SK-N-MC (cell line): ENCODE results near the gene KRTAP1-4.
A peak's percentile ranks its signal among the peaks of the same experiment; 100 is the strongest.

Experiments used
- DNase-seq: peaks from one replicate; pipeline ENCODE4 v3.0.0-alpha.2; 2011; ENCODE audit warnings: low read depth, low spot score
- H3K27ac ChIP-seq: fragments of 200-600 bp; sonication (generic); 2 replicates; pipeline ENCODE4 v1.5.1; 2016; ENCODE audit warnings: mixed run types
- H3K36me3 ChIP-seq: fragments of 200-600 bp; sonication (generic); 2 replicates; pipeline ENCODE4 v1.6.1; 2017; ENCODE audit warnings: antibody characterized with exemption, low read length, mixed read lengths; ENCODE audit not compliant: insufficient read depth
- H3K4me3 ChIP-seq: fragments of 200-600 bp; sonication (generic); 2 replicates; pipeline ENCODE4 v1.5.1; 2016
- H3K9ac ChIP-seq: fragments of 200-600 bp; sonication (generic); 2 replicates; pipeline ENCODE4 v1.8.0; 2017; ENCODE audit warnings: mixed run types, mixed read lengths; ENCODE audit not compliant: insufficient read length
- H3K9me3 ChIP-seq: fragments of 200-600 bp; sonication (generic); 2 replicates; pipeline ENCODE4 v1.6.1; 2017; ENCODE audit warnings: low read depth, mild to moderate bottlenecking, antibody characterized with exemption, low read length, moderate library complexity, mixed read lengths
- EZH2 ChIP-seq: fragments of 200-600 bp; sonication (generic); IDR thresholded peaks from one replicate; pipeline ENCODE4 v1.6.1; 2017; ENCODE audit warnings: antibody characterized with exemption
- FOXP2 ChIP-seq: optimal IDR thresholded peaks from 2 replicates; pipeline ENCODE3; 2011; ENCODE audit warnings: mild to moderate bottlenecking, moderate library complexity; ENCODE audit not compliant: insufficient read depth; ENCODE audit errors: extremely low read length, control extremely low read depth
- POLR2AphosphoS5 ChIP-seq: IDR thresholded peaks from 2 replicates; pipeline ENCODE4 v1.6.1; 2012; ENCODE audit warnings: mild to moderate bottlenecking, low read depth, low read length, borderline replicate concordance

The KRTAP1-4 gene

GRCh38 chr17:40981115-40981514 lies 48.9 kb downstream of the KRTAP1-4 start:
- no peak for DNase-seq
- no peak overlapping the region for H3K9ac ChIP-seq
- no peak overlapping the region for H3K27ac ChIP-seq
- no peaks in the 10 kb centered on the region for H3K9me3 ChIP-seq
- no peaks in the 10 kb centered on the region for H3K36me3 ChIP-seq
- H3K4me3 ChIP-seq, result no peak overlapping the region
- no peak for TF ChIP-seq POLR2AphosphoS5
- TF ChIP-seq FOXP2, result no peak
- no peak for TF ChIP-seq EZH2

DNA sequence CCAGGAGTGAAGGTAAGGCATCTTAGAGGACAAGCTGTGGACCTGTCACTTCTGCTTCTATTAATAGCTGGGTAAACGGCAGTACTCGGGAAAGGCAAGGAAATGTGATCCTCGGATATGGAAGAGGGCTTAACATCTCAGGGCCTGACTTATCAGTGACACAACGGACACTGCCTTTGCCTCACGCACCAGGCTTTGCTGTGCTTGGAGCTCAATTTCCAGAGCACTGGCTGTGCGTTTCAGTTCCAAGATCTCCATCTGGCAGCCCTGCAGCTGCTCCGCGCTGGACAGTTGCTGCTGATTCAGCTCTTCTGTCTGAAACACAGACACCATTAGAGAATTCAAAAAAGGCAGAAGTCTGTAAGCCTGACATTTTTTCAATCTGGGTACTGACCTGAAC lies 49.4 kb downstream of the KRTAP1-4 start:
- Histone ChIP-seq H3K36me3 (no peaks in the 10 kb centered on the region), H3K9me3 (no peaks in the 10 kb centered on the region), H3K9ac (no peak overlapping the region), H3K4me3 (no peak overlapping the region), H3K27ac (0 out of 2 replicates have a peak overlapping the region, but pooled peaks have one; percentile 21)
- no peak for DNase-seq
- TF ChIP-seq FOXP2 (no peak), EZH2 (no peak), POLR2AphosphoS5 (no peak)

DNA sequence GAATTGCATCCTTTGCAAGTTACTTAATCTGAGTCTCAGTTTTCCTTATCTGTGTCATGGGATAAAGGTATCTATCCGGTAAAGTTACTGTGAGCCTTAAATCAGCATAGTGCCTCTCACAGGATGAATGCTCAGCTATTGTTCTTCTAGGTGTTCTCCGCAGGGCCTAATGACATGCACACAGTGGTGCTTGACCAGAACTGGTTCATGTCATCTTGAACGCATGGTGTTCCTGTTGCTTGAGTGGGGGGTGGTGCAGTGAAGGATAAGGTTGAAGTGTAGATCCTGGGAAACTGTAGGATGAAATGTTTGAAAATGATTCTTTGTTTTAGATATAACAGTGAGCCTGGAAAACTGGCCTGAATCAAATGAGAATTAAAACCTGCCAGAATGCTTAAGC lies 49.9 kb downstream of the KRTAP1-4 start:
- Histone ChIP-seq H3K9ac (no peak overlapping the region), H3K27ac (no peak overlapping the region), H3K9me3 (no peaks in the 10 kb centered on the region), H3K36me3 (no peaks in the 10 kb centered on the region), H3K4me3 (no peak overlapping the region)
- TF ChIP-seq FOXP2 (no peak), EZH2 (no peak), POLR2AphosphoS5 (no peak)
- DNase-seq, result no peak
